Transverse colon (tissue), 4 donors: Measurements from ENCODE around the gene CXCL17. TPM values are rescaled to one million over a fixed set of nuclear protein-coding genes. Genes with fewer than 3 reads are reported as not detected.

Experiments used
- DNase-seq: peaks from one replicate; pipeline ENCODE4 v3.0.0-alpha.2; 2019
- H3K27ac ChIP-seq, 4 donors: fragments of 200-600 bp; sonication (generic); 2 replicates each; pipeline ENCODE4 v1.5.1; 2016 to 2018; ENCODE audit warnings: inconsistent platforms in 4 of 4
- H3K27me3 ChIP-seq: fragments of 200-600 bp; sonication (generic); 2 replicates; pipeline ENCODE4 v1.5.1; 2017; ENCODE audit warnings: inconsistent platforms
- H3K36me3 ChIP-seq, 4 donors: fragments of 200-600 bp; sonication (generic); 2 replicates each; pipeline ENCODE4 v1.5.1; 2017 to 2019; ENCODE audit warnings: inconsistent platforms in 4 of 4
- H3K4me1 ChIP-seq, 4 donors: fragments of 200-600 bp; sonication (generic); 2 replicates each; pipeline ENCODE4 v1.5.1; 2017 to 2020; ENCODE audit warnings: inconsistent platforms in 4 of 4
- H3K4me3 ChIP-seq, 4 donors: fragments of 200-600 bp; sonication (generic); 1 replicate in 1 of 4; 2 replicates in 3 of 4; pipeline versions ENCODE4 v1.5.1 to v1.6.1; 2017 to 2019; ENCODE audit warnings: inconsistent platforms in 4 of 4
- H3K9me3 ChIP-seq, 2 donors: fragments of 200-600 bp; sonication (generic); 2 replicates each; pipeline ENCODE4 v1.5.1; 2017 to 2019; ENCODE audit warnings: inconsistent platforms in 2 of 2
- EP300 ChIP-seq: sonication (generic); formaldehyde crosslinking; IDR thresholded peaks from one replicate; pipeline ENCODE4 v1.6.1; 2017; ENCODE audit warnings: antibody characterized with exemption, low read depth
- POLR2A ChIP-seq: fragments of 450-650 bp; IDR thresholded peaks from one replicate; pipeline ENCODE4 v1.6.1; 2016; ENCODE audit warnings: antibody characterized with exemption, mild to moderate bottlenecking, moderate library complexity
- POLR2AphosphoS5 ChIP-seq, 3 donors: sonication (generic); formaldehyde crosslinking; IDR thresholded peaks; one replicate each; pipeline ENCODE4 v1.6.1; 2016; ENCODE audit warnings: antibody characterized with exemption in 3 of 3
- WGBS, 2 donors: methylation state at CpG; one replicate each; pipeline ENCODE4 v1.1.5; 2018; ENCODE audit warnings: low coverage in 1 of 2; 5-methylcytosine and 5-hydroxymethylcytosine counted together
- in situ Hi-C, 4 donors: fragments of 200-750 bp; cut with MboI; loops; one replicate each; pipeline versions ENCODE4 v1.15.0 to v1.15.1; 2017; ENCODE audit warnings: low sequenced_read_pairs in 3 of 4, low pct_ligation_motif_present in 1 of 4, low pct_unique_long_range_greater_than_20kb in 1 of 4
- intact Hi-C: fragments of 100-400 bp; cut with DNase I; formaldehyde crosslinking; loops from one replicate; pipeline ENCODE4 v1.15.1; 2023; ENCODE audit warnings: low total_unique reads
- total RNA-seq, 4 donors: library from RNA; depleted of rRNA; stranded (reverse); fragments of >200 nt; gene quantifications; one replicate each; pipeline ENCODE4 v1.1.0, GENCODE V29; 2016
- TF ChIP-seq, protein P1 (sequence below), 5 experiments: fragments of 200-600 bp in 3 of 5; fragments of 450-650 bp in 2 of 5; sonication (generic) in 3 of 5; IDR thresholded peaks; 1 replicate in 2 of 5; 2 replicates in 3 of 5; pipeline ENCODE4 v1.5.1; 2016 to 2017; ENCODE audit warnings: antibody characterized with exemption in 5 of 5, inconsistent platforms in 3 of 5, mild to moderate bottlenecking in 2 of 5, moderate library complexity in 1 of 5

The CXCL17 gene
- total RNA-seq, 4 donors from 2014 or later: not detected

- no peak overlapping the region for H3K4me3 ChIP-seq
- peaks cover 3 to 22% (median 11%) of the 10 kb centered on the region in 4 donors for H3K4me1 ChIP-seq
- no peak for DNase-seq
- 70 to 79% methylated on average over 3 of the region's 3 CpGs for WGBS, 2 donors
- no peaks in the 10 kb centered on the region for H3K27me3 ChIP-seq
- no peak overlapping the region for H3K27ac ChIP-seq
- TF ChIP-seq EP300 (no peak), POLR2A (no peak)
- H3K9me3 ChIP-seq: no peaks in the 10 kb centered on the region
- H3K36me3 ChIP-seq: no peaks in the 10 kb centered on the region
- in situ Hi-C loops (no loop called here), intact Hi-C loops (no loop called here)
Measured at GRCh38 chr19:42436006-42436405, 6.7 kb downstream of the CXCL17 start.

DNA sequence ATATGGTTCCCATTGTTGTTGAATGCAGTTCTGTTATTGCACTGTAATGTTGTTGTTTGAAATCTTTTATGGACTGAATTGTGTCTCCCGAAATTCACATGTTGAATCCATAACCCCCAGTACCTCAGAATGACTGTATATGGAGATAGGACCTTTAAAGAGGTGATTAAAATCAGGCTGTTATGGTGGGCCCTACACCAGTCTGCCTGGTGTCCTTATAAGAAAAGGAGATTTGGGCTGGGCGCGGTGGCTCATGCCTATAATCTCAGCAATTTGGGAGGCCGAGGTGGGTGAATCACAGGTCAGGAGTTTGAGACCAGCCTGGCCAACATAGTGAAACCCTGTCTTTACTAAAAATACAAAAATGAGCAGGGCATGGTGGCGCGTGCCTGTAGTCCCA lies 7.4 kb downstream of the CXCL17 start:
- peaks cover 3 to 16% (median 6%) of the 10 kb centered on the region in 4 donors for H3K4me1 ChIP-seq
- no peak overlapping the region for H3K27ac ChIP-seq
- WGBS, 2 donors: 92 to 96% methylated on average over 4 to 6 of the region's 6 CpGs
- no peak for DNase-seq
- H3K36me3 ChIP-seq: no peaks in the 10 kb centered on the region
- no peaks in the 10 kb centered on the region for H3K27me3 ChIP-seq
- H3K9me3 ChIP-seq: no peaks in the 10 kb centered on the region
- in situ Hi-C loops: no loop called here
- no peak overlapping the region for H3K4me3 ChIP-seq
- intact Hi-C loops: no loop called here
- TF ChIP-seq, protein P1, sequence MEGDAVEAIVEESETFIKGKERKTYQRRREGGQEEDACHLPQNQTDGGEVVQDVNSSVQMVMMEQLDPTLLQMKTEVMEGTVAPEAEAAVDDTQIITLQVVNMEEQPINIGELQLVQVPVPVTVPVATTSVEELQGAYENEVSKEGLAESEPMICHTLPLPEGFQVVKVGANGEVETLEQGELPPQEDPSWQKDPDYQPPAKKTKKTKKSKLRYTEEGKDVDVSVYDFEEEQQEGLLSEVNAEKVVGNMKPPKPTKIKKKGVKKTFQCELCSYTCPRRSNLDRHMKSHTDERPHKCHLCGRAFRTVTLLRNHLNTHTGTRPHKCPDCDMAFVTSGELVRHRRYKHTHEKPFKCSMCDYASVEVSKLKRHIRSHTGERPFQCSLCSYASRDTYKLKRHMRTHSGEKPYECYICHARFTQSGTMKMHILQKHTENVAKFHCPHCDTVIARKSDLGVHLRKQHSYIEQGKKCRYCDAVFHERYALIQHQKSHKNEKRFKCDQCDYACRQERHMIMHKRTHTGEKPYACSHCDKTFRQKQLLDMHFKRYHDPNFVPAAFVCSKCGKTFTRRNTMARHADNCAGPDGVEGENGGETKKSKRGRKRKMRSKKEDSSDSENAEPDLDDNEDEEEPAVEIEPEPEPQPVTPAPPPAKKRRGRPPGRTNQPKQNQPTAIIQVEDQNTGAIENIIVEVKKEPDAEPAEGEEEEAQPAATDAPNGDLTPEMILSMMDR (IDR thresholded peaks at IDR 0.05): no peak
- no peak for TF ChIP-seq POLR2AphosphoS5 (IDR thresholded peaks at IDR 0.05)
- no peak for TF ChIP-seq EP300
- TF ChIP-seq POLR2A: no peak

DNA sequence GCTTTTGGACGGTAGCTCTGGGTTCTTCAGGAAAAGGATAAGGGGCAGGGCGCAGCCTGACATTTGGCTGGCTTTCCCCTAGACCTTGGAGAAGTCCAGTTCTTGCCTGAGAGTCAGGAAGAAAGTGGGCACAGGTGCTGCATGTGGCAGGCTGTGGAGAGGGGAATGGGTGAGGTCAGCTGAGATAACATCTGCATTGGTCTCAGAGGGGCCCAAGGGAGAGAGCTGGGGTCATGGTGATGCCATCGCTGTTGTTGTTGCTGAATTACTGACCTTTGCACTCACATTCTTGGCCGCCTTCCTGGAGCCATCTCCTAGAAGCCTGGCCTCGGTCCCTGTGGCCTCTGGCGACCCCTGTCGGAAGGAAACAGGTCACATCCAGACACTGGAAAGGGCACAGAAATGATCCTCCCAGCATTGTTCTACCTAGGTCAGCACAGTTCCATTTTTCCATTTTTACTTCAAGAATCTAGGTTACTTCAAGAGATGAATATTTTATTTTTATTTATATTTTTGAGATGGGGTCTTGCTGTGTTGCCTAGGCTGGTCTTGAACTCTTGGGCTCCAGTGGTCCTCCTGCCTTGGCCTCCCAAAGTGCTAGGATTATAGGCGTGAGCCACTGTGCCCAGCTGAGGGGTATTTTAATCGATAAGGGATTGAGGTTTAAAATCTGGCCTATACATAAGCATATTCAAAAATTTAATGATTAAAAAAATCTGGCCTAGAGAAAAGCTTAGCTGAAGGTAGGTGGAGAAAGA lies 9.1 kb downstream of the CXCL17 start:
- Histone ChIP-seq H3K4me1 (peaks cover 3 to 13% (median 5%) of the 10 kb centered on the region in 4 donors), H3K27me3 (no peaks in the 10 kb centered on the region), H3K4me3 (no peak overlapping the region), H3K36me3 (no peaks in the 10 kb centered on the region), H3K27ac (peak overlapping the region; percentile 23 to 66 (median 49)), H3K9me3 (no peaks in the 10 kb centered on the region)
- WGBS, 2 donors: 36 to 44% methylated on average over 7 to 9 of the region's 9 CpGs
- intact Hi-C loops (no loop called here), in situ Hi-C loops (no loop called here)
- TF ChIP-seq, protein P1 (IDR thresholded peaks at IDR 0.05): peak; percentile 59 to 83 (median 71)
- TF ChIP-seq EP300 (no peak), POLR2A (no peak), POLR2AphosphoS5 (IDR thresholded peaks at IDR 0.05) (peak in 1 of 3 donors; percentile 50)
- DNase-seq: peak; percentile 93

GRCh38 chr19:42431486-42431885 lies 11.3 kb downstream of the CXCL17 start:
- no peaks in the 10 kb centered on the region for H3K27me3 ChIP-seq
- H3K27ac ChIP-seq: no peak overlapping the region
- WGBS, 2 donors: 80 to 83% methylated on average over 1 of the region's 1 CpG
- H3K4me1 ChIP-seq: peaks cover 5 to 16% (median 7%) of the 10 kb centered on the region in 4 donors
- H3K9me3 ChIP-seq: no peaks in the 10 kb centered on the region
- no peaks in the 10 kb centered on the region for H3K36me3 ChIP-seq
- DNase-seq: no peak
- intact Hi-C loops: no loop called here
- H3K4me3 ChIP-seq: no peak overlapping the region
- TF ChIP-seq EP300 (no peak), POLR2AphosphoS5 (IDR thresholded peaks at IDR 0.05) (no peak), POLR2A (no peak)
- TF ChIP-seq, protein P1 (IDR thresholded peaks at IDR 0.05): no peak
- in situ Hi-C loops: no loop called here
